ENCODE data around the gene ZNHIT6.
"Not testable (repeated sequence)": the region's sequence is repeated elsewhere in the genome, so short reads cannot be mapped to it uniquely, and the experiment has no call there.

ZNHIT6 gene

GRCh38 chr1:85672031-85672660 is 36.1 kb downstream of the ZNHIT6 start:
- no peak for DNase-seq (ENCODE audit: low read depth in 3 of 3)

DNA sequence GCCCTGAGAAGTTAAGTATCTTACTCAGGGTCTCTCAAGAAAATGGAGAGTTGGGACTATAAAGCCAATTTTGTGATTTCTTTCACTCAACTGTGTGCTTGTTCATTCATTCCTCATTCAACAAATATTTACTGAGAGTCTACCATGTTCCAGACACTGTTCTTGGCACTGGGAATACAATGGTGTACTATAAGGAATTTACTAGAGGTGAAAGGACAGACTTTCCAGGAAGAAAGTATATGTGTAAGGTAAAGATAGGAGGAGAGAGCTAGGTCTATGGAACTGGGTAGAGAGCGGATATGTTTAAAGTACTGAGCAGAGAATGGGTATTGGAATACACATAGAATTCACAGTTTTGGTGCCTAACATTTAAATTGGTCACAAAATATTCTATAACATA is 42.3 kb downstream of the ZNHIT6 start:
- no peak for DNase-seq (ENCODE audit: low read depth in 3 of 3)

DNA sequence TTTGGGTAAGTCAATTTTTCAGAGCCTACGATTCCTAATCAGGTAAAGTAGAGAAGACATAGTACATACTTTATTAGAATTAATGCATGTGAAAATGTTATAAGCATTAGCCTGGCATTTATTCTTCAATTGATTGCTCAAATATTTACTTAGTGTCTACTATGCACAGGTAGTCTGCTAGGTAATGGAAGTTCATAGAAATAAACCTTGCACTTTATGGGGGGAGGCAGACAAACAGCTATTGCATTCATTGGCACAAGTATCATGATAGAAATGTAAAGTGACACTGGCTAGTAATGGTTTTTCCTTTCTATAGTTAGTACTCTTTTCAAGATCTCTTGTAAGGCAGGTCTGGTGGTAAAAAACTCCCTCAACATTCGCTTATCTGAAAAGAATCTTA is 44.9 kb downstream of the ZNHIT6 start:
- DNase-seq (ENCODE audit: low read depth in 3 of 3), result no peak

- DNase-seq (ENCODE audit: low read depth in 3 of 3), result no peak
These were observed 46.5 kb downstream of the ZNHIT6 start for GRCh38 chr1:85661767-85662166.

GRCh38 chr1:85660541-85660940 is 47.7 kb downstream of the ZNHIT6 start:
- no peak for DNase-seq (ENCODE audit: low read depth in 3 of 3)

- DNase-seq (ENCODE audit: low read depth in 3 of 3), result no peak
These were observed 49.1 kb downstream of the ZNHIT6 start for GRCh38 chr1:85659174-85659573.

GRCh38 chr1:85656948-85657347 is 51.3 kb downstream of the ZNHIT6 start:
- DNase-seq (ENCODE audit: low read depth in 3 of 3), result no peak

DNA sequence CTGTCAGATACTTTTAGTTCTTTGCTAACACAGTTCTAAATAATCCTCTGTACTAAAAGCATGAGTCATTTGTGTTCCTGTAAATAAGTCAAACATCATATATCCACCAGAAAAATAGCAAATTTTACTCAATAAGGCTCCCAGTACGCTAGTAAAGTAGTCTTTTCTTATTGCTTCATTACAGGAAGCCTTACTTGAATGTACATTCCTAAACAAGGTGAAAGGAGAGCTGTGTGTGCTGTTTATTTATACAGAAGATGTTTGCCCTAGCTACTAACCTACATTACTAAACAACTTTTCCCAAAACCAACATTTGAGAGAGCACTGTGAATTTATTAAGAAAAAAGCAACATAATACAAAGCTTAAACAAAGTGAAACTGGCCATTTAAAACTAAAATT is 52.0 kb downstream of the ZNHIT6 start:
- no peak for DNase-seq (ENCODE audit: low read depth in 3 of 3)

DNA sequence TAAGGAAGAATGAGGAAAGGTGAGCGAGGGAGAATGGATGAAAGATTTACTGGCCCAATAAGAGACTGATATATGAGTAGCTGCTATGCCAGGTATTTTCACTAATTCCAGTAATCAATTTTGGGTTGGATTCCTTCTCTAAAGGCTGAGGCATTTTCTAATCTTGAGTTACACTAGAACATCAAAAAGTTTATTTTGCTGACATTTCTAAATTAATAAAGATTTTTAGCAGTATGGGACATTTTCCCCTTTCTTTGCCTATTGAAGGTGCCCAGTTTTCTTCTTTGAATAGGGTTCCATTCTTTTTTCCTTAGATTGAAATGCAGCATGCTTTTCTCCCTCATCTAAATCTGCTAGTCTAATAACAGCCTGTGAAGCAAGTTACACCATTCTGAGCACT is 52.9 kb downstream of the ZNHIT6 start:
- no peak for DNase-seq (ENCODE audit: low read depth in 3 of 3)

- no peak for DNase-seq (ENCODE audit: low read depth in 3 of 3)
These were observed 54.0 kb downstream of the ZNHIT6 start for GRCh38 chr1:85654066-85654782.

DNA sequence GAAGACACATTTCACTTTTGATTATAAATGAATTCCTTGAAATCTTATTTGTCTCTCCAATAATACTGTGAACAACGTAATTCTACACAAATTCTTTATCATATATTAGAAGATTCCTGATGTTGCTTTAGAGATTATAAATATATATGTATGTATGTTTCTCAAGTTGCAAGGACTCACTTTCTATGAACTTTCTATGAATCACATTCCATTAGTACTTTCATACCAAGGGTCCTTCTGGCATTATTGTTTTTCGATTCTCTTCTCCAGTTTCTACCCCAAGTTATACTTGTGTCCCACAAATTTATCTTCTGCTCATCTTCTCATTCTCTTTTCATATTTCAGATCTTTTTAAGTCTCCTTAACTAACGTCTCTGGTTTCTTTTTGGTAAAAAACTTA is 55.9 kb downstream of the ZNHIT6 start:
- no peak for DNase-seq (ENCODE audit: low read depth in 3 of 3)

GRCh38 chr1:85650645-85651044 is 57.6 kb downstream of the ZNHIT6 start:
- DNase-seq (ENCODE audit: low read depth in 3 of 3), result no peak

DNA sequence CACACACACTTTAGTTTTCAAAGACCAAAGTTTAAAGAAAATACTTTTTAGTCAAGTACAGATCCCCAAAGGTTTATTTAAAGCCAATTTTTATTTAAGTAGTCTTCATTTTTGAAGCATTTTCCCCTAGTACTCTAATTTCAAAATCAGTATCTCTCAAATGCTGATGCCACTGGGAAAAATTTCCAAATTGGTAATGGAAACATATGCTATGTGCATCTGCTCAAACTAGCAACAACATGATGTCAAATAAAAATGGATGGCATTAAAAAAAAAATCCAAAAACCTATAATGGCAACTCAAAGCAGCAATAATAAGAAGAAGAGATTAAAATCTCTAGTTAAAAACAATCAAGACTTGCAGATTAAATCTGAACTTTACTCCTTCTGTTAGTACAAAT is 58.6 kb downstream of the ZNHIT6 start:
- no peak for DNase-seq (ENCODE audit: low read depth in 3 of 3)

DNA sequence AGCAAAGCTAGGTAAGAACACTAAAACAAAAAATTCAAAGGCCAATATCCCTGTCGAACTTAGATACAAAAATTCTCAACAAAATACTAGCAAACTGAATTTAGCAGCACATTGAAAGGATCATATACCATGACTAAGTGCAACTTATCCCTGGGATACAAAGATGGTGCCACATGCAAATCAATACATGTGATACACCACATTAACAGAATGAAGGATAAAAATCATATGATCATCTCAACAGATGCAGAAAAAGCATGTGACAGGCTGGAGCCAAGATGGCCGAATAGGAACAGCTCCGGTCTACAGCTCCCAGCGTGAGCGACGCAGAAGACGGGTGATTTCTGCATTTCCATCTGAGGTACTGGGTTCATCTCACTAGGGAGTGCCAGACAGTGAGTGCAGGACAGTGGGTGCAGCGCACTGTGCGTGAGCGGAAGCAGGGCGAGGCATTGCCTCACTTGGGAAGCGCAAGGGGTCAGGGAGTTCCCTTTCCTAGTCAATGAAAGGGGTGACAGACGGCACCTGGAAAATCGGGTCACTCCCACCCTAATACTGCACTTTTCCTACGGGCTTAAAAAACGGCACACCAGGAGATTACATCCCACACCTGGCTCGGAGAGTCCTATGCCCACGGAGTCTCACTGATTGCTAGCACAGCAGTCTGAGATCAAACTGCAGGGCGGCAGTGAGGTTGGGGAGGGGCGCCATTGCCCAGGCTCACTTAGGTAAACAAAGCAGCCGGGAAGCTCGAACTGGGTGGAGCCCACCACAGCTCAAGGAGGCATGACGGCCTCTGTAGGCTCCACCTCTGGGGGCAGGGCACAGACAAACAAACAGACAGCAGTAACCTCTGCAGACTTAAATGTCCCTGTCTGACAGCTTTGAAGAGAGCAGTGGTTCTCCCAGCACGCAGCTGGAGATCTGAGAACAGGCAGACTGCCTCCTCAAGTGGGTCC is 66.4 kb downstream of the ZNHIT6 start:
- DNase-seq (ENCODE audit: low read depth in 3 of 3), result not testable (repeated sequence)

- DNase-seq (ENCODE audit: low read depth in 3 of 3), result not testable (repeated sequence)
These were observed 68.3 kb downstream of the ZNHIT6 start for GRCh38 chr1:85639920-85640319.

GRCh38 chr1:85638412-85638811 is 69.8 kb downstream of the ZNHIT6 start:
- DNase-seq (ENCODE audit: low read depth in 3 of 3), result no peak

GRCh38 chr1:85630493-85630892 is 77.7 kb downstream of the ZNHIT6 start:
- no peak for DNase-seq (ENCODE audit: low read depth in 3 of 3)

DNA sequence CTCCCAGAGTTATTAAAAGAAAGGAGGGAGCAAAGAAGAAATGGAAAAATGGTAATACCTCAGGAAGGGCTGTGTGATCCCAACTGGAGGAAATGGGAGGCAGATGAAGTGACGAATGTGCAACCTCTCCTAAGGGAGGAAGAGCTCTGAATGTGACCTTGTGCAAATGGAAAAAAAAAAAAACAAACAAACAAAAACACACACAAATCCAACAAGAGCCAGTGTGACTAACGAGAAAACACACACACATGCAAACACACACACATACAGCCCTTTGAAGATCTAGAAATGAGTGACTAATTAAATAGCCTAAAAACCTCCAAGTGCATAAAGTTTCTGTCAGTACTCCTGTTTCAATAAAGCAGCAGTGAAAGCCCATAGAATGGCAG is 78.7 kb downstream of the ZNHIT6 start:
- no peak for DNase-seq (ENCODE audit: low read depth in 3 of 3)

- no peak for DNase-seq (ENCODE audit: low read depth in 3 of 3)
These were observed 79.3 kb downstream of the ZNHIT6 start for GRCh38 chr1:85628791-85629531.

- DNase-seq (ENCODE audit: low read depth in 3 of 3), result no peak
These were observed 81.4 kb downstream of the ZNHIT6 start for GRCh38 chr1:85626818-85627217.

DNA sequence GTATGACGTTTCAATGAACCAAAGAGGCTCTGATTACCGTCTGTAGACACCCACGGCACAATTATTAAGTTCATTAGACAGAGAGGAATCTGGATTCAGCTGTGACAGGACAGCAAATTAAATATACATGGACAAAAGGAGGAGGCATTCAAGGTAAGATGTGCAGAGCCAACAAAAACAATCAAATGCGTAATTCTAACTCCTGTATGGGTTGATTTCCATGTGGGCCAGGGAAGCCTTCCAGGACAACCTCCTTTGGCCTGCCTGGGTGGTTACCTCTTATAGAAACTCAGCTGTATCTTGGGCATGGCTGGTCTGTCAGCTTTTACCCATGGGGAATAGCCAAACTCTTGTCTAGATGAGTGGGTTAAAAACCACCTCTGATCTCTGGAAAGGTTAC is 83.9 kb downstream of the ZNHIT6 start:
- no peak for DNase-seq (ENCODE audit: low read depth in 3 of 3)

- DNase-seq (ENCODE audit: low read depth in 3 of 3), result no peak
These were observed 85.2 kb downstream of the ZNHIT6 start for GRCh38 chr1:85623061-85623471.

Data from stimulated activated CD4-positive, alpha-beta T cell treated with anti-CD3 and anti-CD28 coated beads, TNF-alpha, amount 100 ng/mL, for 4 hours (primary cell).